ENCODE measurements around the gene CTNNA3.
A peak's percentile ranks its signal among the peaks of the same experiment; 100 is the strongest.

The CTNNA3 gene

DNA sequence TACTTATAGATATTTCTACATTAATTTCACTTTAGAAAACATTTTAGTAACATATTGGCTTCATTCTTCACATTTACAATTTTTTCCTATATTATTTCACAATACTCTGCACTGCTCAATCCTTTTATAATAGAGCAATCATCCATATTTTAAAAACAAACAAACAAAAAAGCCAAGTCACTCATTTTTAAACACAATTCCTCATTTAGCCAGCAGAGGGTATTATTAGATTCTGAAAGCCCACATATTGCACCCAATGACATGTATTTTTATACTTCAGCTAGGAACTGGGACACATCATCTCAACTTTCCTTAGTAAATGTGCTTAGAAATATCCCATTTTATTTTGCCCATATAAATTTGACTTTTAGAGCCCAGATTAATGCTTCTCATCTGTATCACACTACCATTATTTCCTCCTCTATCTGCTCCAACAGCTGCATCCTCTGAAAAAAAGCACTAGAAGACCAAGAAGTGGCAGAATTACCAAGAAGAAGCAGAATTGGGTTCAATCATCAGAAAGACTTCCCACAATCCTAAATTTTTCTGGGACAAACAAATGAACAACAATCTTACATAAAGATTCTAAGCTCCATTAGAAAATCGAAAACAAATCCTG is 29.5 kb downstream of the CTNNA3 start:
- DNase-seq (ENCODE audit: low spot score), result peak; percentile 28

- peak; percentile 10 for DNase-seq (ENCODE audit: low spot score)
Observed at GRCh38 chr10:67665491-67665890, 30.5 kb downstream of the CTNNA3 start.

DNA sequence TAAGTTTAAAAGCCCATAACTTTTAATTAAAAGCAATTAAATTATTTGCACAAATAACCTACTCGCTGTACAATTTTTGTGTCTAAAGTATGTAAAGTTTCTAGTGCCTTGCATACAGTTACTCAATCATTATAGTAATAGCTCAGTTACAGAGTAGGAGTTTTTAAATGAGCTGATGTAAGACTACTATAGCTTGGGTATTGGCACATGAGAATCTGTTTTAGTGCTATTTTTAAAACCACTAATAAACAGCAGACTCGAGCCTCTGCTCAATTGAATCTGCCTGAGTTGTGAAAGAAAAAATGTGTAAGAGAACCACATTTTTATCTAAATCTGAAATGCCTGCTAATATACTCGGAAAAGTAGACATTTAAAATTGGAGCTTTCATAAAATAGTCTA is 31.1 kb downstream of the CTNNA3 start:
- DNase-seq (ENCODE audit: low spot score), result no peak

GRCh38 chr10:67663449-67664087 is 32.4 kb downstream of the CTNNA3 start:
- DNase-seq (ENCODE audit: low spot score), result no peak

- DNase-seq (ENCODE audit: low spot score), result no peak
Observed at GRCh38 chr10:67662415-67662814, 33.6 kb downstream of the CTNNA3 start.

- no peak for DNase-seq (ENCODE audit: low spot score)
Observed at GRCh38 chr10:67659497-67659896, 36.5 kb downstream of the CTNNA3 start.

DNA sequence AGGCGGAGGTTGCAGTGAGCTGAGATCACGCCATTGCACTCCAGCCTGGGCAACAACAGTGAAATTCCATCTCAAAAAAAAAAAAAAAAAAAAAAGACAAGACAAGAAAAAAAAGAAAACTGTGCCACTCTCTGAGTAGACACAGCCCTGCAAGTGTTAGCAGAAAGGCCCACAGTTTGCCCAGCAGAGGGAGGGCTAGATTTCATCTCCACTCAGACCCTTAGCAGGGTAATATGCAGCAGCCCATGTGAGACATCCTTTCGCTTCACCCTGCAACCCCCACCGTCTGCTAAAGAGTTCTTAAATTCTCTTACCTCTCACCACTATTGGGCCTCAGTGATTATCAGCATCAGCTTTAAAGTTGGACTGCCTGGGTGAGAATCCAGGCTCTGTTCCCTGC is 38.2 kb downstream of the CTNNA3 start:
- DNase-seq (ENCODE audit: low spot score), result peak; percentile 9

DNA sequence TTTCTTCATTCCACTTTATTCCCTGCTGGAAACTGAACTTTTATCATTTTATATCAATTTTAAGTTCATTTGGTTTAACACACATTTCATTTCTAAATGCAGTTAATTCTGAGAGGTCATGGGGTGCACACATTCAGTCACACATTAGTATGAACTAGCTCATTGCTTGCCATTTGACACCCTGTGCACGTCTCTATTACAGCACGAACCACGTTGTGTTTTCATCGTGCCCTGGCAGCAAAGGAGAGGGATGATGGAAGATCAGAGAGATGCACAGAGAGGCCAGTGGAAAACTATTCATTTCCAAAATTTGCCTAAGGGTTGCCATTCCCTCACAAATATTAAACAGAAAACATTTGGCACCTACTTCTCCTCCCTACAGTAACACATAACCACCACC is 45.4 kb downstream of the CTNNA3 start:
- DNase-seq (ENCODE audit: low spot score), result no peak

DNA sequence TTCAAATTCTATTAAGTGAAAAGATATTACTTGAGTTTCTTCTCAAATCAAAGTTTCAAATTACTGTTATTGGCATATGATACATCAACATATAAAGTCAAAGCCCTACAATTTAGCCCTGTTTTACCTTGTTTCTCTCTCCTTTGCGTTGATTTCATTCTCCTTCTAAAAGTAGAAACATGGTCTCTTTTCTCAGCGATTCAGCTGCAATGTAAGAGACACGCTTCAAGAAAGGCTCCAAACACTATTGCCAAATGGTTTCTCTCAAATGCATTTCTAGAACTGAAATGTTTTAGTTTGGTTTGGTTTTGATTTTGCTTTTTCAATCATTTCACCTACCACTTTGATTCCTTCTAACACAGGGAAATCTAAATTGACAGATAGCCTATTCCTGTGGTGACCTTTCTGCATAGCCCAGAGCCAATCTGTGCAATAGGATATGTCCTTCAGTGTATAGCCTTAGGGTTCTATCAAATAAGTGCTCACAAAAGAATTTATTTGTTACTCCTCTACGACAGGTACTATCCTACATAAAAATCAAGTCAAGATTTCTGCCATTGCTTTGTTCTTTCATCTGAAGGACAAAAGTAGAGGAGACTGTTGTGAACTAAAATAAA is 47.3 kb downstream of the CTNNA3 start:
- no peak for DNase-seq (ENCODE audit: low spot score)

- no peak for DNase-seq (ENCODE audit: low spot score)
Observed at GRCh38 chr10:67630904-67631303, 65.1 kb downstream of the CTNNA3 start.

GRCh38 chr10:67629461-67629971 is 66.5 kb downstream of the CTNNA3 start:
- peak; percentile 64 for DNase-seq (ENCODE audit: low spot score)

- DNase-seq (ENCODE audit: low spot score), result no peak
Observed at GRCh38 chr10:67622984-67623383, 73.0 kb downstream of the CTNNA3 start.

DNA sequence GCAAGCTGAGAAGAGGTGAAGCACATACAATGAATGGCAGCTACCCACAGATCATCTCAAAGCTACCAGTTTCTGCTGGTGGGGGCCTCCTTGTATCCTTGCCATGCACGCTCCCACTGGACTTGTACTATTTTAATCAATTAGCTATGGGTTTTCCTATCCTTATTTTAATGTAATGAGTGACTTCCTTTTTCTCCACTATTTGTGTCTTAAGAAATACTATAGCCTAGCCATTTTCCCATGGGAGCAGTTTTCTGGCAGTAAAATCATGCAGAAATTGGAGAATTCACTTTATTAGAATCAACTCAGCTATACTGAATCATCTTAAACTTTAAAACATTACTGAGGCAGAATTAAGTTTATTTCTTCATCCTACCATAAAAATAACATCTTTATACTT is 73.5 kb downstream of the CTNNA3 start:
- DNase-seq (ENCODE audit: low spot score), result no peak

- DNase-seq (ENCODE audit: low spot score), result no peak
Observed at GRCh38 chr10:67621834-67622233, 74.2 kb downstream of the CTNNA3 start.

GRCh38 chr10:67618116-67618515 is 77.9 kb downstream of the CTNNA3 start:
- DNase-seq (ENCODE audit: low spot score), result no peak

DNA sequence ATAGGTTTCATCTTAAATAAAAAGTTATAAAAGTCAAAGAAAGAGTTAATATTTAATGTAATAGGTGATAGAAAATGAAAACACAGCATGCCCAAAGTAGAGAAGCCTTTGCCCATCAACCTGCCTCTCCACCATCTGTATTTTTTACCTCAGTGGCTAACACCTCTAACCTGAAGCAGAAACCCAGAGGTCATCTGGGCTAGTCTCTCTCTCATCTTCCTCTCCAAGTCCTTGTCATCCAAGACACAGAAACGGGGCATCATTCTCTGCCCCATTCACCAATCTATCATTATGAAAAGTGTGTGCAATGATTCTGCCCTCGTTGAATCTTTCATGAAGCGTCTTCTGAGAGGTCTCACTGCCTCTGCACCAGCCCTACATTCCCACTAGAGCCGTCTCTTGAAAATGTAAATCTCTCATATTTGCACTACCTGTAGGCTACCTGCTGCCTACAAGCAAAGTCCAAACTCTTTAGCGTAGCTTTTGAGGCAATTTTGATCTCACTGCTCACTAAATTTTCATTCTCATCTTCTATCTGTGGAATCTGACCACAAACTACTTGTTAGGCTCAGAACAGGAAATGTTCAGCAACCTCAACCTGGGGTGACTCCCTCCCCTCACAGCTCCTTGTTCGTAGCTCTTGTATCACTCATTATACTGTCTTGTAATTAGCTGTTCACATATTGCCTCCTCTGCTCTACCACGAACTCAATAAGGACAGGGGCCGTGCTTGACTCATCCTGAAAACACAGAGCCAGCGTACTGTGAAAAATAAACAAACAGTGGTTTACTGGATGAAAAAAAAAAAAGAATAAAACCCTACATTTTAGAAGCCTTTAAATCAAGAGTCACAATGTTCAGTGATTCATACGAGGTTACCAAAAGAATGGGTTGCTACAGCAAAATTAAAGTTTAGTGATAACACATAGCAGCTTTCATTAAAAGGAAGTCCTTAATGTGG is 83.1 kb downstream of the CTNNA3 start:
- DNase-seq (ENCODE audit: low spot score), result no peak

- no peak for DNase-seq (ENCODE audit: low spot score)
Observed at GRCh38 chr10:67612176-67612575, 83.8 kb downstream of the CTNNA3 start.

GRCh38 chr10:67609996-67610793 is 85.8 kb downstream of the CTNNA3 start:
- DNase-seq (ENCODE audit: low spot score), result no peak

DNA sequence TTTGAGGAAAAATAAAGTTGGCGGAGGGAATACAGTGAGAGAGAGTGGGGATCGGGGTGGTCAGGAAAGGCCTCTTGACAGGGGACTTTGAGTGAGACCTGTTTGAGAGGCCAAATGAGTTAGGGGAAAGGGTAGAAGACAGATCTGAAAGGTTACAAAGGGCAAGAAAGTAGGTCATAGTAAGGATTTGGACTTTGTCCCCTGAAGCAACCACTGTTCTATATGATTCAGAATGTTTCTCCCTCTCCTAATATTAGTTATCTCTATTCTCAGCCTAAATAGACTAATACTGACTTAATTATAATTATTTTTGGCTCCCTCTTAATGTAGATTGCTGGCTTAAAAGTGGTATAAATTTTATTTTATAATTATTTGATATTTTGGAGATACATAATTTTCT is 88.0 kb downstream of the CTNNA3 start:
- DNase-seq (ENCODE audit: low spot score), result no peak

- no peak for DNase-seq (ENCODE audit: low spot score)
Observed at GRCh38 chr10:67607472-67607871, 88.5 kb downstream of the CTNNA3 start.

- no peak for DNase-seq (ENCODE audit: low spot score)
Observed at GRCh38 chr10:67606572-67606971, 89.4 kb downstream of the CTNNA3 start.

Data from SK-N-DZ (cell line).